NCI-H748 (cell line): ENCODE data around the gene PANX3.
"Not testable (repeated sequence)": the region's sequence is repeated elsewhere in the genome, so short reads cannot be mapped to it uniquely, and the experiment has no call there.

ENCODE experiments used
- DNase-seq: peaks from one replicate; lab custom pipeline; 2025; ENCODE audit not compliant: unreplicated experiment; lab: John Stamatoyannopoulos, UW

PANX3 gene, protein sequence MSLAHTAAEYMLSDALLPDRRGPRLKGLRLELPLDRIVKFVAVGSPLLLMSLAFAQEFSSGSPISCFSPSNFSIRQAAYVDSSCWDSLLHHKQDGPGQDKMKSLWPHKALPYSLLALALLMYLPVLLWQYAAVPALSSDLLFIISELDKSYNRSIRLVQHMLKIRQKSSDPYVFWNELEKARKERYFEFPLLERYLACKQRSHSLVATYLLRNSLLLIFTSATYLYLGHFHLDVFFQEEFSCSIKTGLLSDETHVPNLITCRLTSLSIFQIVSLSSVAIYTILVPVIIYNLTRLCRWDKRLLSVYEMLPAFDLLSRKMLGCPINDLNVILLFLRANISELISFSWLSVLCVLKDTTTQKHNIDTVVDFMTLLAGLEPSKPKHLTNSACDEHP

DNA sequence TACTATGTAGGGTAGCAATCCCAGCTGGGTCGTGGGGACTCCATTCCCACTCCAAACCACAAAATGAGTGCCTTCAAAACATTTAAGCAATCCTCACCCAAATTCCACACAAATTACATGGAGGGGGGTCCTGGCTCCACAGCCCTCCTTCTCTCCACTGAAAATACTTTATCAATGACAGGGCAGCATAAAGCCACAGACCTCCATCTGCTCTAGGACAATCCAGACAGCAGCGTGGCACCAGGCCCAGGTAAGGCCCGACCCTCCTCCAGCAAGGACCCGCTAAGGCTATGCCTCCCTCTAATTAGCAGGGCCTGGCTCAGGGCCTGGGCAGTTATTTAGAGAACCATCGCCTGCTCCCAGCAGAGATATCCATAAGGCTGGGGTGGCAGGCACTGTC lies at the start of gene PANX3:
PANX3 (plus strand) TSS at position 365 of the 400 bp plus-strand sequence. CDS start 129 bp downstream, outside the sequence.
- no peak for DNase-seq

DNA sequence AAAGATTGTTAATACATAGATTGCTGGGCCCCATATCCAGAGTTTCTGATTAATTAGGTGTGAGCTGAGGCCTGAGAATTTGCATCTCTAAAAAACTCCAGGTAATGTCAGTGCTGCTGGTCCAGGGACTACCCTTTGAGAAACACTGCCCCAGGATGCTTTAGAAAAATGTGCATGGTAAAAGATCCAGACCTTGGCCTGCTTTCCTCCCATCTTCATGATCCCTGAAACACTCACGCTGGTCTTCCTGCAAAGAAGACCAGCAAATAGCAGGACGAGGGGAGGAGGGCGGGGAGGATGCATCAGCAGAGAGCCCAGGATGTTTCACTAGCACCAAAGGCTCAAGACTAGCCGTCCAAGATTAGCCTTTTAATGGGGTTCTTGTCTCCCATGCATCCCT lies 41.5 kb upstream of the PANX3 start, which contains the start of gene OR8A1:
OR8A1 (plus strand) TSS at position 301 of the 400 bp plus-strand sequence. CDS start 123 bp downstream, outside the sequence.
- DNase-seq, result no peak

DNA sequence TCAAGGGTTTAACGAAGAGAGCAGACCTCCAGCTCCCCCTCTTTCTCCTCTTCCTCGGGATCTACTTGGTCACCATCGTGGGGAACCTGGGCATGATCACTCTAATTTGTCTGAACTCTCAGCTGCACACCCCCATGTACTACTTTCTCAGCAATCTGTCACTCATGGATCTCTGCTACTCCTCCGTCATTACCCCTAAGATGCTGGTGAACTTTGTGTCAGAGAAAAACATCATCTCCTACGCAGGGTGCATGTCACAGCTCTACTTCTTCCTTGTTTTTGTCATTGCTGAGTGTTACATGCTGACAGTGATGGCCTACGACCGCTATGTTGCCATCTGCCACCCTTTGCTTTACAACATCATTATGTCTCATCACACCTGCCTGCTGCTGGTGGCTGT lies 41.1 kb upstream of the PANX3 start:
- DNase-seq, result no peak

DNA sequence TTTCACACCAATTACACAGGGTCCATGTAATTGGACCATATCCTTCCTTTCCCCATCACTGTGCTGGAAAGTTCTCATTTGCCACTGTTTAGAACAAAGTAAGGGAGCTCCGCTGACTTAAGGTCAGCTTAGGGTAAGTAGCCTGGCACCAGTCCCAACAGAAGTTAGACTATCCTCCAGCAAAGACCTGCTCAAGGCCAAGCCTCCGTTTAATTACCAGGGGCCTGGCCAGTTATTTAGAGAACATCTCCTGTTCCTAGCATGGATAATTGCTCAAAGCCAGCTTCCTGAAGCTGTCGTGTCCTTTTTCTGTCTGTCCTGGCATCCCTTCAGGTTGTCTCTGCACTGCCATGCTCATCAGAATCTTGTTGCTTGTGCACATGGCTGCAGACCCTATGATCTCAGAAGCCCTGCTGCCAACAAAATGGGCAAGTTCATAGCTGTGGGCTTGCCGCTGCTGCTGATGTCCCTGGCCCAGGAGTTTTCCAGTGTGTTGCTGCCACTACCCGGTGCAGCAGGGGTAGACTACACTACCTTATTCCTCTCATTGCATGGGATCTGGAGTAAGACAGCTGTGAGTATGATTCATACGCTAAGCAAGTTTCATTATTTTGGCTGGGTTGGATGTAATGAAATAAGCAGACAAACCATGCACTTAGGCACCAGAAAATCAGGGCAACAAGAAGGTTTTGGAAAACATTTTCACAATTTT lies 33.4 kb upstream of the PANX3 start:
- DNase-seq, result no peak

DNA sequence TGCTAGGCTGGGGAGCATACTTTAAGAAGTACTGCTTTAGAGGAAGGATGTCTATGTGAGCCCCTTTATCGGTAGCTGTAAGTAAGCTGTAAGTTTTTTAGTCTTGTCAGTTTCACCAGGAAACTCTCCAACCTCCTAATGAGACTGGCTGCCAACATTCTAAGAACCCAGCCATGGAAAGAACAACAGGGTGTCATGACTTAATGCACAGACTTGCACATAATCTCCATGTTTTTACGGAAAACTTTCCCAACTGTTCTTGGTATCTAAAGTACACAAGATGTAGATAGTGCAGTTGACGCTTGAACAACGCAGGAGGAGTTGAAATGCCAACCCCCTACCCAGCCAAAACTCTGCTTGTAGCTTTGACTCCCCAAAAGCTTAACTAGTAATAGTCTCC lies 32.5 kb upstream of the PANX3 start:
- DNase-seq, result no peak

DNA sequence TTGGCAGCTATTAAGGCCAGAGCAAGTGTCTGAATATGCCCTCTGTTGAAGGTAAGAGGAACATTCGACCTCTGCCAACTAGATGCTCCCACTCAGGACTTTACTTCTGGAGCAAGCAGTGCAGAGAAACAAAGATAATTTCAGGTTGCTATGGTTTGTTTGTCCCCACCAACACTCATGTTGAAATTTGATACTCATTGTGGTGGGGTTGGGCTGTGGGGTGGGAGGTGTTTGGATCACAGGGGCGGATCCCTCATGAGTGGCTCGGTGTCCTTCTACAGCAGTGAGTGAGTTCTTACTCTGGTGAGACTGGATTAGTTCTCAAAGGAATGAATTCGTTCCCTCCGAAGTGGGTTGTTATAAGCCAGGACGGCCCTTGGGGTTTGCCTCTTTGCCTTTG lies 29.4 kb upstream of the PANX3 start:
- peak; percentile 64 for DNase-seq

DNA sequence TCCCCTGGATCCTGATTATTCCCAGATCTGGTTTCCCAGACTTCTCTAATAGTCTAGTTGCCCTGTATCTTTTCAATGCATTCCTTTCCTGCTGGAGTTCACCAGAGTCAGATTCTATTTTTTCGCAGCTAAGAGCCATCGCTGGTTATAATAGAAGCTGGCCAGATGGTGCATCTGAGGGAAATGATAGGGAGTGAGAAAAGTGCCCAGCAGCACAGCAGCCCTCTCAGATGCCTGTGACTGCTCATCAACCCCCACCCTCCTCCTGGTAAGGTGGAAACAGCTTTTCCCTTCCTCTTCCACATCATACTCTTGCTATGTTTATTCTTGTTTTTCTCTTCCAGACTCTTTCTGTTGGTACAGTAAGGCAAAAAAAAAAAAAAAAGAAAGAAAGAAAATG lies 28.7 kb upstream of the PANX3 start:
- DNase-seq, result no peak

DNA sequence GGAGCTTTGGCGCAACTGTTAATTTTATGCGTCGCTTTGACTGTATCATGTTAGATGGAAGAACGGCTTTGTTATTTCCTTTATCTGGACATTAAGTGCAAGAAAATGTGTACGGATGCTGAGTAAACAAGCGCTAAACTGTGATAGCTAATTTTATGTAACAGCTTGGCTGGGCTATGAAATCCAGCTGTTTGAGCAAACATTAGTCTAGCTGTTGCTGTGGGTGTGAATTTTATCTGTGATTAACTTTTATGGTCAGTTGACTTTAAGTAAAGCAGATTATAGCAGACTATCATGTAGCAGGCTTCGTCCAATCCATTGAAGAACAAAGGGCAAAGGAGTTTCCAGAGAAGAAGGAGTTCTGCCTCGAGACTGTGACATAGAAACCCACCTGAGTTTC lies 27.4 kb upstream of the PANX3 start:
- DNase-seq, result peak; percentile 90

DNA sequence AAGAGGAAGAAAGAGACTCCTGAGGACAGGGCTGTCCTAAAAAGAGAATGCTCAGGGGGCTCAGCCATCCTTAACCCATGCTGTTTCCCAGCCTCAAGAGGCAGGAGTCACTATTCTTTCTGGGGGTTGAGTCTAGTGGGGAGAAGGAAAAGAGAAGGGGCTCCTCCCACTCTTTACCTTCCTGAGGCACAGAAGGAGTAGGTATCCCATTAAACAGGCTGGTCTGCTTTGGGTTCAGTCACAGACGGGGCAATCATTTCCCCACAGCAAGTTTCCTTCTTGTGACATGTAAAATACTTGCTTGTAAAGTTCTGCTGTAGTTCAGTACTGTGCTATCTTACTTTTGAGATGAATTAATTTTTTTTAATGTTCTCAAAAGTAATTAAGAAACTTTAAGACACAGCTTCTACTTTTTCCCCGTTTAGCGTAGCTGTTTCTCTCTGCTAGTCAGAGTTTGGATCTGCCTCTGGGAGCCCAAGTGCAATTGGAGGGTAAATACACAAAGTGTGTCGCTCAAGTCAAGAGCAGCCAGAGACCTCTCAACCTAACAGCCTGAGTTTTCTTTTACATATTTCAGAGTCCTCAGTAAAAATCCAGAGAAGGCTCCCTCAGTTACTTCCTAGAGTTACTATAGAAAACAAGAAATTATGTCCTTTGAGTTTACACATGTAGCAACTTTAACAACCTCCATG lies 26.4 kb upstream of the PANX3 start:
- no peak for DNase-seq

DNA sequence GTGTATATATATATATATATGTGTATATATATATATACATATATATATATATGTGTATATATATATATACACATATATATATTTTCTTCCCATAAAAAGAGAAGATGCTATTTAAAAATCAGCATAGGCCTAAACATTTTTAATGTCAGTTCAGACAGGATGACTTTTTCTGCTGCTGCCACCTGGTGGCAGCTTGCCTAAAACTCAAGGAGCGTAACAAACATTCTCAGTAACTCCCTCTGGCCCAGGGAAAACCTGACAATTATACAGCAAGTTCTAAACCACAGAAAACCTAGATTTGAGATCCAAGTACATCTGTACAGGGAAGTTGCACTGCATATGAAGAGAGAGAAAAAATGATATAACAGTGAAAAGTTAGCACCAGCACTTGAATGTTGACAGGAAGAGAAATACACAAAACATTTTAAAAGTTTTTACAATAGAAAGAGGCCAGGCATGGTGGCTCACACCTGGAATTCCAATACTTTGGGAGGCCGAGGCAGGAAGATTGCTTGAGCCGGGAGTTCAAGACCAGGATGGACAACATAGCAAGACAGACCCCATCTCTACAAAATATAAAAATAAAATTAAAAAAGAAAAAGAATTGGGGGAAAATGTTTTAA lies 24.9 kb upstream of the PANX3 start:
- peak; percentile 45 for DNase-seq

DNA sequence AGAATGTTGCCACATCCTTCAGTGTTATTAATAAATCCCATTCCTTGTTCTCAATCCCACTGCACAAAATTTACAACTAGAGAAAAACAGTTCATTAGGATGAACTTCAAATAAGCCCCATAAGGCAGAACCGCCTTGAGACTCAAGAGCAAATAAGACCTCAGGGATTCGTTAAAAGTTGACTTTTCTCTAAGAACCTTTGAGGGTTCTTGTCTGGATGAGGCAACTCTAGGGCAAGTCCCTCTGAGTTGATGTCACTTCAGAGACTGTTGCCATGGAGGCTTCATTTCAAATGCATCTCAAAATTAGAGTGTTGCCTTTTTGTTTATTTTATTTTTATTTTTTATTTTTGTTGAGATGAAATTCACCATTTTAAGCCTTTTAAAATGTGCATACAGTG lies 19.8 kb upstream of the PANX3 start:
- no peak for DNase-seq

DNA sequence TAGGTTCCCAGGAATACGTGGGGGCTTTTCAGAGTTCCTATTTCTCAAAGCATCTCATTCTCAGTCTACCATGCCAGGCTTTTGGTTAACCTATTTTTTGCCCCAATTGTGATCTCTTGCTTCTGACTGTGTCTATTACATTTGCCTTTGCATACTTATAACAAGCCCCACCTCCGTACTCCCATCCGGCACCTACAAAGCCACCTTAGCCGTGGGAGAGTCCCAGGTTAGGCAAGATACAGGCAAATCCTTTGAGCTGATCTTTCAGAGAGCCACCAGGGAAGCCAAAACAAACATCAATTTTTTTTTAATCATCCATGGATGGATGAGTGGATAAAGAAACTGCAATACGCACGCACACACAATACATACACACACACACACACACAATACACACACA lies 18.6 kb upstream of the PANX3 start:
- DNase-seq, result peak; percentile 5

DNA sequence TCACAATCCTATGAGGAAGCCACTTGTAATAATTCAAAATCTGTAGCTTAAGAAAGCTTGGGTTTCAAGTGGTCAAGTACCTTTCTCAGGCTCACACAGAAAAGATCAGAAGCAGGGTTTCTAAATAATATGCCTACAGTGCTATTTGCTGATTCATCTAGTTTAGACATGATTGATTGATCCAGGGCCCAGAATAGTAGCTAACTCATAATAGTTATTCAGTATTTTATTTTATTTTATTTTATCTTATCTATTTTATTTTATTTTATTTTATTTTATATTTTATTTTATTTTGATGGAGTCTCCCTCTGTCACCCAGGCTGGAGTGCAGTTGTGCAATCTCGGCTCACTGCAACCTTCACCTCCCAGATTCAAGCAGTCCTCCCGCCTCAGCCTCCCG lies 15.9 kb upstream of the PANX3 start:
- DNase-seq, result no peak

DNA sequence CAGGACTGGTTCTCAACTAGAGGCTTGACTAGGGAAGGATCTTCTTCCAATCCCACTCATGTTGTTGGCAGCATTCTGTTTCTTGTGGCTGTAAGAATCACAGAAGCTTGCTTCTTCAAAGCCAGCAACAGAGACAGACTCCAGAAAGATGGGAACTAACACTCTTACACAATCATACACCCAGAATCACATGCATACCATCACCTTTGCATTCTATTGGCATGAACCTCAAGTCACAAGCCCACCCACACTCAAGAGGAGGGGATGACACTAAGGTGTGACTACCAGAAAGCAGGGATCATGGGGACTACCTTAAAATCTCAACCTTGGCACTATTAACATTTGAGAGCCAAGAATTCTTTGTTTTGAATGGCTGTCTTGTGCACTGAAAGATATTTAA lies 13.6 kb upstream of the PANX3 start:
- no peak for DNase-seq

DNA sequence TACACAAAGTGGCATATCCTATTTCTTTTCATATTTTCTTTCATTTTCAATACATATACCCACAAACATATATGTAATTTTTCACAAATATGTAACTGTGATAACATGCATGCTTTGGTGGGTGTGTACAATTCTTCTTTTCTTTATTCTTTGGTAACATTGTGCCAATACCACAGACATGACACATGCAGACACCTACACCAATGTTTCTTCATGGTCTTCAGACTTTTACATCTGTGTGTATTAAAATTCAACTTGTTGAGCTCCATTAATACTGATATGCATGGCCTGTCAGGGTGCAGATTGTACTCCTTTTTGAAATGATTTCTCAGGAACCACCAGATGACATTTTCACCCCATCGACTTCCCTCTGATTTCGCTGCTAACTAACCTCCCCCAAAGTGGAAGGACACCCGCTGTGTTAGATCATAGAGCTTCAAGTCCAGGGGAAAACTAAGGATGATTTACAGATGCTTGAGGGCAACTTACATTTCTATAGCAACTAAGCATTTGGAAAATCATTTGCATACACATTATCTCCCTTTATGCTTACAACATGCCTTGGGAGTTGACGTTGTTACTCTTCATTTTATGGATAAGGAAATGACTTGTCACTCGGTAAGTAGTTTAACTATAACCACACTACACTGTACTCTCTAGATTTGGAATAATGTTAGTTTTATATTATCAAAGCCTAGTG lies 10.5 kb upstream of the PANX3 start:
- DNase-seq, result no peak

DNA sequence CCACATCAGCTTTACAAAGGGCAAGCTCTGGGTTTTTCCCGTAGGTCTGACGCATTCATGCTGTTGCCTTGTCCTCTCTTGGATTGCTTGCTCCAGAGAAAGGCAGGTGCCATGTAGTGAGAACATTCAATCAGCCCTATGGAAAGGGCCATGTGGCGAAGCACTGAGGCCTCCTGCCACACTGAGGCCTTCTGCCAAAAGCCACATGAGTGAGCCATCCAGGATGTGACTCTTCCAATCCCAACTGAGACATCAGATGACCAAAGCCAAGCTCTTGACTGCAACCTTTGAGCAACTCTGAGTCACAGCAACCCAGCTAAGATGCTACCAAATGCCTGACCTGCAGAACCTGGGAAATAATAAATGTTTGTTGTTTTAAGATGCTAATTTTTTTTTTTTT lies 9.0 kb upstream of the PANX3 start:
- no peak for DNase-seq

DNA sequence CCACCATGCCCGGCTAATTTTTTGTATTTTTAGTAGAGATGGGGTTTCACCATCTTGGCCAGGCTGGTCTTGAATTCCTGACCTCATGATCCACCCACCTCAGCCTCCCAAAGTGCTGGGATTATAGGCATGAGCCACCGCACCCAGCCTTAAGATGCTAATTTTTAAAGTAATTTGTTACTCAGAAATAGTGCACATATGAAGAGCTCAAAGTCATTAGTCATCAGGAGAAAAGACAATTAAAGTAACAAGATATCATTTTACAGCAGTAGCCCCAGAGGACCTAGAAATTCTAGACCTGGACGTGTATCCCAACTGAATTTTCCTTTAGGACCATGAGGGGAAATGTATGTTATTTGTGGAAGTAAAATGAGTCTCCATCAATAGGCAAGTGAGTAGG lies 8.5 kb upstream of the PANX3 start:
- DNase-seq, result not testable (repeated sequence)

DNA sequence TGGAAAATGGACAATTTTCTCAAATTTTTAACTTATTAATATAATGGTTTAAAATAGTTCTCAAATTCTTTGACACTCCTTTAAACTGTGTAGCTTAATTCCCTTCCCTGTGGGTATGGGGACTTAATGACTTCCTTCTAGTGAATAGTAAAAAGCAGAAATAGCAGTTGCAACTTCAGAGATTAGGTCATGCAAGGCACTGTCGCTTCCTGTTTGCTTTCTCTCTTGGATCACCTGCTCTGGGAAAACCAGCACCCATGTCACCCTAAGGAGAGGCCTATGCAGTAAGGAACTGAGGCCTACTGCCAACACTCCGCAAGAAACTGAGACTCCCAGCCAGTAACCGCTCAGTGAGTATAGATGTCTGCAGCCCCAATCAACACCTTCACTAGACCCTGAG lies 5.5 kb upstream of the PANX3 start:
- no peak for DNase-seq

DNA sequence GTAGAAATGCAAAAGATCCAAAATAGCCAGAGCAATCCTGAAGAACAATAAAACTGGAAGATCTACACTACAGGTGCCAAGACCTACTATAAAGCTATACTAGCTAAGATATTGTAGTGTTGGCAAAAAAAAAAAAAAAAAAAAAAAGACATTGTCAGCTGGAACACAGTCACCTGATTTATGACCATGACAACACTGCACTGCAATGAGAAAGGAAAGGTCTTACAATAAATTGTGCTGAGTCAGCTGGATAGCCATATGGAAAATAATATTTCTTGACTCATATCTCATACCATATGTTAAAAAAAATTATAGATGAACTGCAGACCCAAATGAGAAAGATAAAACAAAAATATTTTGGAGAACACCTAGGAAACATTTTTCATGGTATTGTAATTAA lies 3.1 kb upstream of the PANX3 start:
- no peak for DNase-seq

DNA sequence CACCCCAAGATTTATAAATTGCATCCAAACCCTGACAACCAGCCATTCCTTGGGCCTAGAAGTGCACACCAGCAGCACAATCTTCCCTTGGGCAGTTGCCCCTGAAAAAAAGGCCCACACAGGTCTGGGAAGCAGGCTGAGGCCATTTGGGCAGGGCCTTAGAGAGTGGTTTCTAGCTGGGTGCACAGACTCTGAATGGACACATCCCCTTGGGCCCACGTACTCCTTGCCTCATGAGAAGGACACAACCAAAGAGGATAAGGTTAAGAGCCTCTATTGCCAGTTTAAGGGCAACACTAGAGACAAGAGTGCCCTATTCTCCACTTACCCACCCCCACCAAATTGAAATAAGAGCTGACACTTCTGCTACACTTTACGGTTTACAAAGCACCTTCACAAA lies 933 bp upstream of the PANX3 start:
- DNase-seq, result no peak

DNA sequence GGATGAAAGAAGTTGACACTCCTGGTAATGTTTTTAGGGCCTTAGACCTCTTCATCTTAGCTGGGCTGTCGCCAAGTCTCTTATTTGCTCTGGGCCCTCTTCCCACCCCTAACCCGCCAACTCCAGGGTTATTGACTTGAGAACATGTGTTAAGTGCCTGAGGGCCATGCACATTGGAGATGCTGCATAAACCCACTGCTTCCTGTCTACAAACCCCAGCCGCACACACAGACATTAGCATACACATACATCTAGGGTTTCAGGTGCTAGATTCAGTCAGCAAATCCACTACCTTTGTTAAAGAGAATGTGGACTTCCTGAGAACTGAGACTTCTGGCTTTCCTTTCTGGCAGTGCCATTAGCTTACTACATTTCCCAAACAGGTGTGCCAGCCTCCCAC lies 817 bp downstream of the PANX3 start:
- DNase-seq, result no peak
